Measurements from ENCODE around the gene BBS5.
"Not testable (repeated sequence)": the region's sequence is repeated elsewhere in the genome, so short reads cannot be mapped to it uniquely, and the experiment has no call there.

The BBS5 gene

DNA sequence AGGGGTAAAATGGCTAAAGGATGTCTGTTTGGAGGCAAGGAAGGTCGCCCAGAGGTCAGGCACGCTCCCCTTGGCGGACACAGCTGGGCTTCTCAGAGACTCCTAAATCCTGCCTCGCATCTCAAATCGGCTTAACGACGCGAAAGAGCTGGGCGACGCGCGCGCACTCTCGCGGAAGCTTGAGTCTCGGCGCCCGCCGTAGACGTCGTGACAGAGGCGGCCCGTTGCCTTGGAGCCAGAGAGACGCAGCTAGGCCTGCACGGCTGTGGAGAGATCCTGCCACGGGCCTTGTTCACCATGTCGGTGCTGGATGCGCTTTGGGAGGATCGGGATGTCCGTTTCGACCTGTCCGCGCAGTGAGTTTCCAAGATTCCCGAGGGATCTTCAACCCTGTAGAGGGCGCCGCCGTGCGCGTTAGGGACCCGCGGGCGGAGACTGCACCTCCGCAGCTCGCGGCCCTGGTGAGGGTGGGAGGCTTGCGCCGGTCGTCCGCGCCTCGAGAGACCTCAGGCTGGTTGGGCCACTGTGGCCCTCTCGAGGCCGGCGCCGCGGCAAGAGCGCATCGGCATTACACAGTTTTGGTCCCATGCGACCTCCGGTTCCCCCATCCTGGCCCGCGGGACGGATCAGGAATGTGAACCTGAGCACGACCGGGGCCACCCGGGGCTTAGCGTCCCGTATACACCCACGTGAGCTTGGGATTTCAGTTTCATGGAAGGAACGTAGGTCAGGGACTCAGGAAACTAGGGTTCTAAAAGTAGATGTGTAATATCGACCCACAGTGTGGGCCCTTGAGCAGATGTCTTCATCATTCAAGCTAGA is at the start of gene BBS5:
TSS of gene BBS5 (plus strand) at position 238 of the 822 bp plus-strand sequence. CDS start at position 298, 60 bp downstream.
- H3K27ac Mint-ChIP-seq: peak within 1 kb of the TSS; percentile 77
- H3K36me3 Mint-ChIP-seq: peaks cover 6% of the 10 kb centered on the region
- peaks cover 16% of the 10 kb centered on the region for H3K4me1 Mint-ChIP-seq
- peak; percentile 96 for ATAC-seq
- H3K9me3 Mint-ChIP-seq: no peaks in the 10 kb centered on the region
- peak within 1 kb of the TSS; percentile 80 for H3K4me3 Mint-ChIP-seq
- no peaks in the 10 kb centered on the region for H3K27me3 Mint-ChIP-seq

GRCh38 chr2:169431772-169432171 is 47.5 kb upstream of the BBS5 start:
- ATAC-seq, H3K9me3 Mint-ChIP-seq, H3K4me1 Mint-ChIP-seq, H3K36me3 Mint-ChIP-seq, H3K27ac Mint-ChIP-seq, H3K4me3 Mint-ChIP-seq: not testable (repeated sequence)
- H3K27me3 Mint-ChIP-seq: peaks cover 49% of the 10 kb centered on the region

- not testable (repeated sequence) for H3K36me3 Mint-ChIP-seq, H3K4me3 Mint-ChIP-seq, ATAC-seq, H3K27ac Mint-ChIP-seq, H3K9me3 Mint-ChIP-seq, H3K4me1 Mint-ChIP-seq
- H3K27me3 Mint-ChIP-seq: peaks cover 35% of the 10 kb centered on the region
Observed at GRCh38 chr2:169434236-169434635, 45.1 kb upstream of the BBS5 start.

DNA sequence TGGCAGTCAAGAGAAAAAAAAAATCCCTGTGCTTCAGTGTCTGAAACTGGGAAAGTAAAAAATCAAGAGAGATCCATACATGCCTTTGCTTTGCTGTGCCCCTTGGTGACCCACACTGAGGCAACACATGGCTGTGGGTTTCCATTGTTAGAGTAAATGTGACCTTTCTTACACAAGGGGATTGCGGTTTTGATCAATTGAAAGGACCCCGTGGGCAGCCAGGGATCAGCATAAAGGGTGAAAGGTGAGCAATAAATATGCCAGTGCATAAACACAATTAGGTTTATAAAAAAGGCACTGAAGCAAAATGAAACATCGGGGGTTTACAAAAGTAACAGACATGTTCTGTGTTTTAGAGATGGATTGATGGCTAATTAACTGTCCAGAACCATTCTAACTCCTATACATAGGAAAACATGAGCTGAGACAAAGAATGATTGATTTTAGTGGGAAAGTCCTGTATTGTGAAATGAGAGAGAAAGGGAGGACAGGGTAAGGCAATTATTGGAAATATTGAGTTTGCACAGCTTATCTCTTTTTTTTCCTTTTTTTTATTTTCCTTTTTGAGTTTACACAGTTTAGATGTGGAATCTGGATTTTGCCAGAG is 40.7 kb upstream of the BBS5 start:
- H3K27me3 Mint-ChIP-seq: peaks cover 37% of the 10 kb centered on the region
- ATAC-seq: no peak
- no peak overlapping the region for H3K4me3 Mint-ChIP-seq
- H3K9me3 Mint-ChIP-seq: no peaks in the 10 kb centered on the region
- H3K27ac Mint-ChIP-seq: no peak overlapping the region
- no peaks in the 10 kb centered on the region for H3K4me1 Mint-ChIP-seq
- no peaks in the 10 kb centered on the region for H3K36me3 Mint-ChIP-seq

DNA sequence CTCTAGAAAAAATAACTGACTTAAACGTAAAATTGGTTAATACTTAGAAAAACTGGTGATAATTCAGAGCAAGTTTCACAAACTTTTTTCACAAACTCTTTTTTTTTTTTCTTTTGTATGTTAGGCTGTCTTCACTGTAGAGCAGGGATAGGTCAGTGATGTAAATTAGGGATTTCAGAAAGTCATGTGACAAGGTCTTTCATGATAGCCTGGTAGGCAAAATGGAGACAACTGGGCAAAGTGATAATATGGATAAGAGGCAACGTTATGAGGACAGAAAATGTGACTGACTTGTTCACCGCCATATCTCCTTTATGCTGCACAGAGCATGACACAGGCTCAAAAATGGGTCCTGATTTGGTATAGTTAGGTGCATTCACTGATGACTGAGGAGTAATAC is 39.4 kb upstream of the BBS5 start:
- ATAC-seq: no peak
- no peak overlapping the region for H3K27ac Mint-ChIP-seq
- H3K27me3 Mint-ChIP-seq: peaks cover 25% of the 10 kb centered on the region
- H3K36me3 Mint-ChIP-seq: no peaks in the 10 kb centered on the region
- H3K4me3 Mint-ChIP-seq: no peak overlapping the region
- H3K4me1 Mint-ChIP-seq: no peaks in the 10 kb centered on the region
- no peaks in the 10 kb centered on the region for H3K9me3 Mint-ChIP-seq

GRCh38 chr2:169446452-169446851 is 32.8 kb upstream of the BBS5 start:
- no peak overlapping the region for H3K4me3 Mint-ChIP-seq
- no peak for ATAC-seq
- no peaks in the 10 kb centered on the region for H3K36me3 Mint-ChIP-seq
- no peak overlapping the region for H3K27ac Mint-ChIP-seq
- H3K27me3 Mint-ChIP-seq: peaks cover 13% of the 10 kb centered on the region
- H3K9me3 Mint-ChIP-seq: no peaks in the 10 kb centered on the region
- no peaks in the 10 kb centered on the region for H3K4me1 Mint-ChIP-seq

- H3K9me3 Mint-ChIP-seq: no peaks in the 10 kb centered on the region
Observed at GRCh38 chr2:169448316-169448715, 31.0 kb upstream of the BBS5 start.

DNA sequence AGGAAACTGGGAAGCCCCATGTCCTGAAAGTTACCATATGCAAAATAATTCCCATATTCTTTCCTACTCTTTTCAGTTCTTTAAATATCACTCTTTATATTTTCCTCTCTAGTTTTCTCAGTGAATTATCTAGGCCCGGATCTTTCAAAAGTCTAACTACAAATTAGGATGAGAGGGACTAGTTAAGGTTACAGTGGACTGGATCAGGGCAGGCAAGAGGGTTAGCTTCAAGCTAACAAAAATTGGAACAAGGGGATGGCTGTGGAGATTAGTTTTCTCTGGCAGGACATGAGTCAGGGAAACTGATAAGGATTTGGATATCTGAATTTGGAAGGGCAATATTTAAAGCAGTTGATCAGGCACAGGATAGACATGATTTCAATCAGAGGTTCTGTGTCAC is 30.4 kb upstream of the BBS5 start:
- H3K27ac Mint-ChIP-seq: no peak overlapping the region
- H3K9me3 Mint-ChIP-seq: no peaks in the 10 kb centered on the region
- H3K4me1 Mint-ChIP-seq: no peaks in the 10 kb centered on the region

More at GRCh38 chr2:169448316-169448715, 31.0 kb upstream of the BBS5 start:
- Mint-ChIP-seq H3K27ac (no peak overlapping the region), H3K4me1 (no peaks in the 10 kb centered on the region), H3K4me3 (no peak overlapping the region), H3K36me3 (no peaks in the 10 kb centered on the region), H3K27me3 (peaks cover 4% of the 10 kb centered on the region)
- no peak for ATAC-seq

DNA sequence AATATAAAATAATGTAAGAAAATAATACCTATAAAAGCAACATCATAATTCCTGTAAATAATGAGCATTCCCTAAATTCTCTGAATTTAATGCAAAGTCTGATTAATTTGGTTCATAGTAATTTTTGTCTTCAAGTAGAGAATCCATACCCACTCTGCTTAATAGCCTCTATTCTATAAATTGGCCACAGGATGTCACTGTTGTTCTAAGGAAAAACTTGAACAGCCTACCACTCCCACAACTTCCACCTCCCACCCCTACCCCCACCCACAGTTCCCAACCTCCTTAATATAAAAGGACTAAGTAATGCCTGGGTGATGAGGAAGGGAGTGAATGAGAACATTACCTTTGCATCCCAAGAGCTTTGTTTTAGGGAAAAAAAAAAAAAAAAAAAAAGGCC is 27.2 kb upstream of the BBS5 start:
- H3K27ac Mint-ChIP-seq: no peak overlapping the region

More for the DNA sequence above, 30.4 kb upstream of the BBS5 start:
- Mint-ChIP-seq H3K4me3 (no peak overlapping the region), H3K27me3 (no peaks in the 10 kb centered on the region), H3K36me3 (no peaks in the 10 kb centered on the region)
- ATAC-seq: no peak

GRCh38 chr2:169453044-169453443 is 26.2 kb upstream of the BBS5 start:
- not testable (repeated sequence) for H3K27me3 Mint-ChIP-seq, H3K36me3 Mint-ChIP-seq, H3K4me3 Mint-ChIP-seq, H3K9me3 Mint-ChIP-seq, ATAC-seq, H3K4me1 Mint-ChIP-seq, H3K27ac Mint-ChIP-seq

More for the DNA sequence above, 27.2 kb upstream of the BBS5 start:
- no peaks in the 10 kb centered on the region for H3K36me3 Mint-ChIP-seq
- no peak for ATAC-seq
- no peaks in the 10 kb centered on the region for H3K9me3 Mint-ChIP-seq
- H3K27me3 Mint-ChIP-seq: no peaks in the 10 kb centered on the region
- H3K4me3 Mint-ChIP-seq: no peak overlapping the region
- no peaks in the 10 kb centered on the region for H3K4me1 Mint-ChIP-seq

- Mint-ChIP-seq H3K36me3 (no peaks in the 10 kb centered on the region), H3K4me1 (no peaks in the 10 kb centered on the region), H3K9me3 (peaks cover 3% of the 10 kb centered on the region), H3K27ac (no peak overlapping the region), H3K27me3 (no peaks in the 10 kb centered on the region), H3K4me3 (no peak overlapping the region)
- no peak for ATAC-seq
Observed at GRCh38 chr2:169461143-169461542, 18.2 kb upstream of the BBS5 start.

DNA sequence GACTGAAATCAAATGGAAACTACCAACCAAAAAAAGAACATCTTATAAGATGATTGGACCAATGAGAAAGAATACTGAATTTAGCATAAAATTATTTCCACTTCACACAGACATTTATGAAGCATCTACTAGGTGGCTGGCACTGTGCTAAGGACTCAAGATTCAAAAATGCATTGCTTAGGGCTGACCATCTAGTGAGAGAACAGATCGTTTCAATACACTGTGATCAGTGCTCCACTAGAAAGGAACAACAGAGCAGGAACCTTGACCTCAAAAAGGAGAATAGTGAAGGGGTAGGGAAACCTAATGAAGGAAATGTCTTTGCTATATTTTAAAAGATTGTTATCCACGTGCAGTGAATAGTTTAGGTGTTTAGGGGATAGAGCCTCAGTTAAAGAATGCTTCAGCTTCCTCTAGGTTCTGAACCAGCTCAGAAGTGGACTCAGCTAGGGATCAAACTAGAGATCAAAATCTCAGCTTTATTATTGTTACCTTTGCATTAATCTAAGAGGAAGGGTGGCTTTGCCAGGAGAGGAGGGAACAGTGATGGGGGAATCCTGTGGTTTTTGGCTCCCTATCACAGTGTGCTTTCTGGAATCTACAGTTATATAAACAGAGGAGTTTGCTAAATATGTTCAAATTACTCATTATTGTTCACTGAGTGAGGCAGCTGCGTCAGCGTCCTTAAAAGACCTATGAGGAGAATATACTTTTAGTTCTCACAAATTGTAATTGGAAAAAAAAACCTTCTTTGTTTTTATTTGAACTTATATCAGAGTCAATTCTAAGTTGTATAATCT is 16.2 kb upstream of the BBS5 start:
- H3K27ac Mint-ChIP-seq: no peak overlapping the region
- no peak overlapping the region for H3K4me3 Mint-ChIP-seq
- H3K9me3 Mint-ChIP-seq: peaks cover 3% of the 10 kb centered on the region
- ATAC-seq: peak; percentile 39
- no peaks in the 10 kb centered on the region for H3K4me1 Mint-ChIP-seq
- no peaks in the 10 kb centered on the region for H3K27me3 Mint-ChIP-seq
- no peaks in the 10 kb centered on the region for H3K36me3 Mint-ChIP-seq

DNA sequence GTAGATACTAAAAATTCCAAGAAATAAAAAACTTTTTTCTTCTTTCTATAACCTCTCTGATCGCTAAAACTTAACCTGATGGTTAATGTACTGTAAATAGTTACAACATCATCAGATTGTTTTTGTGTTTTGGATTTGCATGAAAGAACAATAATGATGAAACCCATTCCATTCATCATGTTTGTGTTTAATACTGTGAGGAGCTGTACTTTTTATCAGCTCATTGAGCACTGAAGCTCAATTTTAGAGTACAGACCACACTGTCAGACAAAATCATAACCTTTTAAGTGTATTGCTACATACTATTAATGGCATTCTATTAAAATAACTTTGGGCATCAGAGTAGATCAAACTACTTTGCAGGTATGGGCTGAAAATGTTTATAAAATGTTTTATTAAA is 14.8 kb upstream of the BBS5 start:
- no peaks in the 10 kb centered on the region for H3K36me3 Mint-ChIP-seq
- H3K27me3 Mint-ChIP-seq: no peaks in the 10 kb centered on the region
- ATAC-seq: no peak
- H3K4me1 Mint-ChIP-seq: no peaks in the 10 kb centered on the region
- H3K4me3 Mint-ChIP-seq: no peak overlapping the region
- no peak overlapping the region for H3K27ac Mint-ChIP-seq
- H3K9me3 Mint-ChIP-seq: peaks cover 3% of the 10 kb centered on the region

DNA sequence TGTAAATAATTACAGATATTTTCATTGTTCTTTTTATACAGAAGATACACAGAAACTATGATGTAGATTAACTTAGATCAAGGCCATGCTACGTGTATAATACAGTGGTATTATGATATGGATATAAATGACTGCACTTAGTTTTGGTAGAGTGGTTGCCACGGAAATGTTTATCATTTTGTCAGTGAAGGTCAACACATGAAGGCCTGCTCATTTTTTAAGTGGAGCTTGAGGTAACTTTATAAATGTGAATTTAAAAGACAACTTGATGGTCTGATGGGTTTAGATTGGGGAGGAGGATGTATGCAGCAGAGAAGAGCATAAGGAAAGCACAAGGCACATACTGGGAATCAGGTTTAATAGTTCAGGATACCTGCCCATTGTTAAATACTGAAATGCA is 14.4 kb upstream of the BBS5 start:
- ATAC-seq: no peak
- H3K36me3 Mint-ChIP-seq: no peaks in the 10 kb centered on the region
- no peaks in the 10 kb centered on the region for H3K4me1 Mint-ChIP-seq
- no peak overlapping the region for H3K27ac Mint-ChIP-seq
- peaks cover 3% of the 10 kb centered on the region for H3K9me3 Mint-ChIP-seq
- H3K4me3 Mint-ChIP-seq: no peak overlapping the region
- no peaks in the 10 kb centered on the region for H3K27me3 Mint-ChIP-seq

- H3K4me3 Mint-ChIP-seq: no peak overlapping the region
- H3K27me3 Mint-ChIP-seq: no peaks in the 10 kb centered on the region
- H3K36me3 Mint-ChIP-seq: no peaks in the 10 kb centered on the region
- no peak overlapping the region for H3K27ac Mint-ChIP-seq
- H3K4me1 Mint-ChIP-seq: no peaks in the 10 kb centered on the region
- H3K9me3 Mint-ChIP-seq: no peaks in the 10 kb centered on the region
- no peak for ATAC-seq
Observed at GRCh38 chr2:169468841-169469240, 10.5 kb upstream of the BBS5 start.

All from stimulated activated memory B cell treated with anti-CD40 and anti-IgM and Interleukin-4, amounts not matched to agents 10 μg/mL and 1 μg/mL and 100 μg/mL, for 72 hours (primary cell).